Measurements from ENCODE around the gene POC1A.

Gene POC1A

GRCh38 chr3:52126036-52126435 lies 28.2 kb downstream of the POC1A start:
- DNase-seq, result no peak

- no peak for DNase-seq
Observed at GRCh38 chr3:52124766-52125165, 29.5 kb downstream of the POC1A start.

DNA sequence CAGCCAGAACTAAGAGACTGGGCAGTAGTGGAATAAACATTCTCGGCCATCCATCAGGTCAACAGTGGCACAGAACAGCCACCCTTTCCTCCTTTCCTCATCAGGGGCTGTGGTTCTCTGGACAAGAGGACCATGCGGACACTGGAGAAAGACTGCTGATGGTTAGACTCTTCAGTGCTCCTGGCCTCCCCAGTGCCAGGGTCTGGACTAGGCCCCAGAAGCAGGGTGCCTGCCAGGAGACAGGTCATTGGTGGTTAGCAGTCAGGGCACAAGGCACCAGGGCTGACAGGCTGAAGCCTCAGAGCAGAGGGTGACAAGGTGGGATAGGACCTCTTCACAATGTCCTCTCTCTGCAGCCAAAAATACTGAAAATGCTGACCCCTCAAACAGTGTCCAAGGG lies 30.1 kb downstream of the POC1A start:
- no peak for DNase-seq

GRCh38 chr3:52123106-52123725 lies 31.0 kb downstream of the POC1A start:
- DNase-seq, result peak; percentile 11

DNA sequence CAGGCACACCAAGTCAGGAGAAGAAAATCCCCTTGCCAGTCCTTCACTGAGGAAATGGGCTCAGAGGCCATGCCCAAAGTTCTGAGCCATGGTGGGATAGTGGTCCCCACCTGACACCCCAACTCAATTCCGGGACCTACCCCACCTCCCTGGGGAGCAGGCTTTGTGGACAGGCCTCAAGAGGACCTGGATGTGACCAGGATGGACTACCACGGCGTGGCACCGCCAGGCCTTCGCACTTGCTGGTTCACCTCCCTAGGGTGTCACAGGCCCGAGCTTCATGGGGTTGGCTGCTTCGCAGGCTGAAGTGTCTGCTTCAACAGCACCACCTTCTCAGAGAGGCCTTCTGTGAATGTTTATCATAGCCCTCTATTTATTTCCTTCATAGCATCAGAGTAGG lies 31.7 kb downstream of the POC1A start:
- no peak for DNase-seq

DNA sequence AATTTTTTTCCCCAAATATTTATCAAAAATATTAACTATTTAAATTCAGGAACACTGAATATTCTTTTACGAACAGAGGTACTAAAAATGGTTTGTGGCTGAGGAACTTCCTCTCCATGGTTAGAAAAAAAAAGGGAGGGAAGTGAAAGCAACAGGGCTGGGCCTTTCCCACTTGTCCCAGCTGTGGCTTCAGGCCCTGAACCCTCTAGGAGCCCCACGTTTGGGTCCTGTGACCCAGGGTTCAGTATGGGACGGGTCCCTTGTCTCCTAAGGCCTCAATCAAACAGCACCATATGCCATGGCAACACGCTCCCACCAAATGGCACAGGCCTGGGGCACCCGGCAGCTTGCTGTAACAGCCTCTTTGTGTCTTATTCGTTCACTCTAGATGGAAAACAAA lies 32.4 kb downstream of the POC1A start:
- no peak for DNase-seq

DNA sequence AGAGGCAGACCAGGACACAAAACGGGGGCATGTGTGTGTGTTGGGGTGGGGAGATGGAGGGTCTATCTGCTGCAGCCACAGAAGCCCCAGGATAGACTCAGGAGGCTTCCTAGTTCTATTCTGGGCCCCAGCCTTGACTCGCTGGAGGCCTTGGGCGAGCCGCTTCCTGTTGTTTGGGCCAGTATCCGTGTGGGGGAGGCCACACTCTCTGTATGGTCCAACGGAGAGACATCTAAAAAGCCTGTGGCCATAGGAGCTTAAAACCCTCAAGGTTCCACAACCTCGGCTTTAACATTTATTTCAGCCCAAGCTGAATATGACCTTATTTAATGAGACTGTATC lies 32.8 kb downstream of the POC1A start:
- no peak for DNase-seq

DNA sequence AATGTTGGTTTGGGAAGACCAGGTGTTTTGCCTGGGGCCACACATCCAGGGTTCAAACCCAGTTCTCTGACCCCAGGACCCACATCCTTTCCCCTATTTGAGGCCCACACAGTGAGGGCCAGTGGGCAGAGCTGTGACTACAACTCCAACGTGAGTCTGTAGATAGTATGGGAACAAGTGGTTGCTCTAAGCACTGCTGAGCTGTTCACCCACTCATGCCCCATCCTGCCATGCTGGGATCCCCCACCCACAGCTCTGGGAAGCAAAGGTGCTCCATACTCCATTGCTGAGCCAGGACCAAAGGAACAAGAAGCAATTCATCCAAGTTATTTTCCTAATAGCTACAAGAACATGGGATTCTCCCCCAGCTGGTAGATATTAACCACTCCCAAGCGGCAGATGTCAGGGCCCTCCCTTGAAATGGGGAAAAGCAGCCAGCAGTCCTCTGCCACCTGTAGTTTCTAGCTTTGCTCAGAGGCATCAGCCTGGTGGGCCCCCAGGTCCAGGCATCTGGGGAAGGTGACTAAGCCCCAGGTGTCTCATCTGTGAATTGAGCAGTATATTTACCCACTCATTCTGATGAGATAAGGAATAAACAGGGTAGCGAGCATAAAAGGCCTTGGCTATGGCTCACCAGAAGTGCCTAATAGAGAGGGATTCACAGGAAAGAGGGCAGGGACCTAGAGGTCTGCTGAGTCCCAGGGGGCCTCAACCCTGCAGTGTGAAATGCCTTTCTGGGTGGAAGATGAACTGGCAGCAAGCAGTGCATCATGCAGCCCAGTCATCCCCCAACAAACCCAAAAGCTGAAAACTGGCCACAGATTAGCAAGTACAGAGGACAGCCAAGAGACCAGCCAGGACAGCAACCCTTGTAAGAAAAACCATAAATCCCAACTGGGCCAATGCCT lies 33.4 kb downstream of the POC1A start:
- no peak for DNase-seq

GRCh38 chr3:52119826-52120225 lies 34.4 kb downstream of the POC1A start:
- no peak for DNase-seq

- DNase-seq, result no peak
Observed at GRCh38 chr3:52119099-52119498, 35.1 kb downstream of the POC1A start.

DNA sequence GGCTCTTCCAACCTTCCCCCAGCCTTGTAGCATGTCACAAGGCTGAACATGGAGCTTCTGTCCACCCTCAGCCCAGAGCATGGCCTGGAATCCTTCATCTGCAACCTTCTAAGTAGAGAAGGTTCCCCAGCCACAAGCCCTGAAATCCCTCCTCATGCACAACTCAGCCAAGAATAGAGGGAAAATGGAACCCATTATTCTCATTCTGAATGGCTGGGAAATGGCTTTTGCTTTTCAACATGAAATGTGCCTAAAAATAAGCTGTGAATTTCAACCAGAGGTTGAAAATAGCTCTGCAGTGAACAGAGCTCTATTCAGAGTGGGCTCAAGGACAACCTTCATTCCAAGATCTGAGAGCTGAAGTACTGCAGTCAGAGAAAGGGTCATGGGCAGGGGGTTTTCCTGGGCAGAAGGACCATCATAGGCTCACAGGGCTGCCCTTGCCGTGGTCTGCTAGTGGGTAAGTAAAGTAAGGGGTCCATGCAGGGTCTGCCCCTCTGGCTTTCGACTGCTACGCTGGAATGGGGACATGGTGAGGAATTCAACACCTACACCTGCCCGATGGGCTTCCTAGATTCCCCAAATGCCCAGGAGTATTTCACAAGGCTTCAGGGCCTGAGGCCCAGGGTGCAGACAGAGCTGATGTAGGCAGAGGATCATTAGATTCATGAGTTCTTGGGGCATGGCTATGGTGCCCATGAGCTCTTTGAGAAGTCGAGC lies 35.9 kb downstream of the POC1A start:
- no peak for DNase-seq

GRCh38 chr3:52117537-52117936 lies 36.7 kb downstream of the POC1A start:
- no peak for DNase-seq

- DNase-seq, result no peak
Observed at GRCh38 chr3:52112056-52112455, 42.2 kb downstream of the POC1A start.

DNA sequence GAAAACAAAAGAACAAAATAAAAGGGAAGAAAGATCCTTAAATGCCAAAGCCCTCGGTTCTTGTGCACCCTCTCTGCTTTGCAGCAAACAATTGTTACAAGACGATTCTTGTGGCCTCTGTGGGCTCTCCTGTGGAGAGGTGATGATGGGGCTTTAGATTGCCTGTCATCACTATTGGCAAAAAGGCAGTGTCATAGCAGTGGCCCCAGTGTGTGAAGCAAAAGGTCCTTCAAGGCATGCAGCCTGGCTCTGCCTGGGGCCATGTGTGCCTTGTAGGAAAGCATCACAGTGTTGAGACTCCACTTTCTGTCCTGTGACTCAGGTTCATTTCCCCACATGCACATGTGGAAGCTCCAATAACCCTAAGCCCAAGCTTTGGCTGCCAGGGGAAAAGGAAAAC lies 43.7 kb downstream of the POC1A start:
- DNase-seq, result no peak

GRCh38 chr3:52109611-52110301 lies 44.5 kb downstream of the POC1A start:
- DNase-seq, result no peak

- DNase-seq, result no peak
Observed at GRCh38 chr3:52108302-52109232, 45.7 kb downstream of the POC1A start.

DNA sequence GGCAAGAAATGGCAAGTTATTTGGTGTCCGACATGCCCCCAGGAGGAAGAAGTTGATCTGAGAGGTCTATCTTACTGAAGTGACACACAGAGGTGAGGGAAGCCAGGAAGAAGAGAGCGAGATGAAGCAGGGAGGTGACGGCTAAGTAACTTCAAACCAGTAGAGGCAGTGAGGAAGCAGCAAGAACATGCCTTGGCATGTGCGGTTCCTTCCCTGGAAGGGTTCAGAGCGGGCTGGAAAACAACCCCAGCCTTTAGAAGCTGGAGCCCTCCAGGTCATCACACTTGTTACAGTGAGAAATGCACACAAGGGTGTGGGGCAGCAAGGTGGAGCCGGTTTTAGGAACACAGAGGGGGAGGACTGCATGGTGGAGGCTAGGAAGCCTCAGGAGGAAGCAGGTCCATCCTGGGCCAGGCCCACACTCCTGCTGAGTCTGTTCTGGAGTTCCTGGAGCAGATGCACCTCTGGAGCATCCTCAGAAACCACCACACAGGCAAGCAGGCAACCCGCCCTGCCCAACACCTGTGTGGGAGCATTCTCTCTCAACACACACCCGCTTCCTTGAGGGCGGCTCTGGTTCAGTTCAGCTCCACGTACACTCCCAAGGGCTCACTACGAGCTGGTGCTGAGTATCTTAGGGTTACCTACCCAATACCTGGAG lies 47.1 kb downstream of the POC1A start:
- DNase-seq, result no peak

DNA sequence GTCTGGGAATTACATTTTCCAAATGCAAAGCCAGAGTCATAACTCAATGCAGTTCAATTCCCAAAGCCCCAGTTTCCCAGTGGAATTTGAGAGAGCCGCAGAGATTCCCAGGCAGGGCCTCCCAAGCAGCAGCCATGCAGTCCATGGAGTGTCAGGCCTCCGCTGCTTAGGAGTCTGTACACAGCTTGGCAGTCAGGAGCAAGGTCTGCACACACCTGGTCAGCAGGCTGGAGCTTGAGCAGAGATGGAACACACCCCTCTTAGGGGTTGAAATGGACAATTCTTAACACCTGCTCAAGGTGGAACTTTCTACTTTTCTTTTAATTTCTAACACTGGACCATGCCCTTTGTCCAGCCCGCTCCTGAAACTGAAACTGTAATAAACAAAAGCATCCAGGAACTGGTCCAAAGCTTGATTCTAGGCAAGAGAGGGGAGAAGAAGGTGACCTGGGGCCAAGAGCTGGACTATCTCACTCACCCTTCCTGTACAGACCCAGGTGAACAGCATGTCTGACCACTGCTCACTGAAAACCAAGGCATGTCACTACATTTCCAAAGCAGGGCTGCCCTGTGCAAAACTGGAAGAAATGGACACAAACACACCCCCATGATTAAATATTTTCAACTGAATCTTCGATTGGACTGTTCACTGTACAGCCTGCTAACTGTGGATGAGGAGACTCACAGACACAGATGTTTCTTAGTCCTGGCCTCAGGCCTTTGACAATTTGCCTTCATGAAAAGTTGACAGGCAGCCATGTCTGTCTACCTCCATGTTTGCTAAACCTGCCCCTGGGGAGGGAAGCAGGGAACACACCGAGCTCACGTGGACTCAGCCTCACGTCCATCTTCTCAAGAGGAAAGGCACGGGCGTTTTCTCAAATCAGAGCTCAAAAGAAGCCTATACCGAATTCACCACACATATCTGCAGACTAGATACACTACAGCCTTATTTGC lies 49.3 kb downstream of the POC1A start:
- no peak for DNase-seq

DNA sequence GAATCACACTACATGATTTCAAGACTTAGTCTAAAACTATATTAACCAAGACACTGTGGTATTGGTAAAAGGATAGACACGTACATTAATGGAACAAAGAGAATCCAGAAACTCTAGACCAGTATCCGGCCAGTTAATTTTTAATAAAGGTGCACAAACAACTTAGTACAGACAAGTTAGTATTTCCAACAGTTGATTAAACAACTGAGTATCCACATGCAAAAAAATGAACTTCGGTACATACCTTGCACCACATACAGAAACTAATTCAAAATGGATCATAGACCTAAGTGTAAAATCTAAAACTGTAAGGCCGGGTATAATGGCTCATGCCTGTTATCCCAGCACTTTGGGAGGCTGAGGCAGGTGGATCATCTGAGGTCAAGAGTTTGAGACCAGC lies 51.3 kb downstream of the POC1A start:
- no peak for DNase-seq

- DNase-seq, result no peak
Observed at GRCh38 chr3:52099001-52099401, 55.2 kb downstream of the POC1A start.
